Motor neuron (in vitro differentiated cells): Measurements from ENCODE around the gene OR1F1. TPM values are rescaled to one million over a fixed set of nuclear protein-coding genes. Genes with fewer than 3 reads are reported as not detected.
"Not testable (repeated sequence)": the region's sequence is repeated elsewhere in the genome, so short reads cannot be mapped to it uniquely, and the experiment has no call there.

Experiments used
- ATAC-seq, 8 experiments: fragments of 200-7000 bp; cut with Tn5 transposase; replicated peaks in 6 of 8; 2 replicates each; pipeline ENCODE4 v1.8.0; 2021; ENCODE audit warnings: mild to moderate bottlenecking in 8 of 8, moderate library complexity in 8 of 8
- H3K27ac ChIP-seq, 2 donors: fragments of 250-450 bp; sonication (Bioruptor Pico); 2 replicates each; pipeline ENCODE4 v1.9.0; 2021; ENCODE audit warnings: antibody characterized with exemption in 2 of 2, mild to moderate bottlenecking in 2 of 2, moderate library complexity in 1 of 2
- H3K4me1 ChIP-seq, 2 donors: fragments of 250-450 bp; sonication (Bioruptor Pico); replicated peaks in 1 of 2; 2 replicates each; pipeline ENCODE4 v1.6.1; 2021; ENCODE audit warnings: antibody characterized with exemption in 2 of 2, mild to moderate bottlenecking in 2 of 2, moderate library complexity in 1 of 2
- H3K4me3 ChIP-seq, 5 donors: fragments of 250-450 bp; sonication (Bioruptor Pico); 2 replicates each; pipeline ENCODE4 v1.9.0; 2021; ENCODE audit warnings: antibody characterized with exemption in 5 of 5, mild to moderate bottlenecking in 5 of 5, moderate library complexity in 4 of 5
- WGBS, 10 experiments: fragments of 450-650 bp; shearing (Covaris generic); methylation state at CpG; one replicate each; pipeline ENCODE4 v1.0.0; 2022; 5-methylcytosine and 5-hydroxymethylcytosine counted together
- in situ Hi-C, 9 experiments: fragments of 400-800 bp; cut with MboI; loops; one replicate each; pipeline ENCODE4 v1.15.0; 2021; ENCODE audit warnings: low sequenced_read_pairs in 9 of 9, low pct_unique_long_range_greater_than_20kb in 2 of 9; ENCODE audit not compliant: unreplicated experiment in 9 of 9
- total RNA-seq, 8 experiments: library from RNA; unstranded; fragments of 300-600 nt; gene quantifications; 2 replicates each; pipeline versions ENCODE4 v1.2.3 to v1.2.4, GENCODE V29; 2022

The OR1F1 gene
- total RNA-seq, 8 experiments from 2014 or later: 0.32 to 1.4 (median 0.85) TPM; not detected in 4

DNA sequence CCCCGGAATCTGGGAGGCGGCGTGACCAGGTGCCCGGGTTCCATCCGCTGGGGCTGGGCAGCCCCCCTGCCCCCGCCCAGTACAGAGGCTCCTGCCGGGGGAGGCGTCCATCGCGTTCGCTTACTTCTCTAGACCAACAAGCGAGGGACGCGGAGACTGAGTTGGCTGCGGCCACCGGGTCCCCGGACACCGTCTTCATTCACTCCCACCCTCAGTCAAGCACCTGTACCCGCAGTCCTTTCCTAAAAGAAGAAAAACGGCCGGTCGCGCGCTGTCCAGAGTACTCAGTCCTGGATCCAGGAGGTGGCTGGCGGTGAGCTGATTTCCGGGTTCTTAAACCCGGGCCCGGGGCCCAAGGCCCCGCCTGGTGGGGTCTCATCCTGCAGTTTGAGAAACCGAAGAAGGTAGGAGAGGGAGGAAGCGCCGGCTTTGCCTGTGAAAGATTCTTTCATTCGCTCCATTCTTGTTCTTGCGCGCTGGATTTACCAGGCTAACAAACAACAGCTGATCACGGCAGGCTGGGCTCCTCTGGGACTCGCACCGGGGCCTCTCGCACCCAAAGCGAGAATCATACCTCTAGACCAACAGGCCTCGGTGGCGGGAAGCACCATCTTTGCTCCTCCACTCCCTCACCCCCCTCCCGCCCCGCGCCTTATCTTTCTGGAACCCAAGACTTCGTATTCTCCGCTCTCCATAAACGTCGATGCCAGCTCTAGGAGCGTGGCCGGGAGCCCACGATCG, 17.4 kb upstream of the OR1F1 start:
- 0 to 77% (median 7%) methylated on average over 1 to 18 of the region's 53 CpGs; no CpG with 5 or more reads in 5 of the 10 experiments for WGBS, 10 experiments
- peak in 5 of 8 experiments; percentile 16 to 29 (median 22) for ATAC-seq
- peaks cover 0 to 12% of the 10 kb centered on the region in 2 donors for H3K4me1 ChIP-seq
- H3K4me3 ChIP-seq: peak overlapping the region in 1 of 5 donors; percentile 9
- in situ Hi-C loops: no loop called here
- no peak overlapping the region for H3K27ac ChIP-seq

- H3K4me3 ChIP-seq: no peak overlapping the region
- no peak overlapping the region for H3K27ac ChIP-seq
- peak in 6 of 8 experiments; percentile 2 to 45 (median 35) for ATAC-seq
- peaks cover 0 to 12% of the 10 kb centered on the region in 2 donors for H3K4me1 ChIP-seq
- WGBS, 10 experiments: 0 to 45% (median 10%) methylated on average over 4 to 8 of the region's 35 CpGs; no CpG with 5 or more reads in 5 of the 10 experiments
- in situ Hi-C loops: no loop called here
Observed at GRCh38 chr16:3171181-3171854, 16.7 kb upstream of the OR1F1 start.

- H3K4me1 ChIP-seq: peaks cover 0 to 12% of the 10 kb centered on the region in 2 donors
- WGBS, 10 experiments: 0 to 20% (median 8%) methylated on average over 1 to 16 of the region's 41 CpGs; no CpG with 5 or more reads in 3 of the 10 experiments
- in situ Hi-C loops: no loop called here
- ATAC-seq: peak; percentile 14 to 76 (median 30)
- H3K27ac ChIP-seq: no peak overlapping the region
- no peak overlapping the region for H3K4me3 ChIP-seq
Observed at GRCh38 chr16:3171855-3172593, 16.0 kb upstream of the OR1F1 start.

DNA sequence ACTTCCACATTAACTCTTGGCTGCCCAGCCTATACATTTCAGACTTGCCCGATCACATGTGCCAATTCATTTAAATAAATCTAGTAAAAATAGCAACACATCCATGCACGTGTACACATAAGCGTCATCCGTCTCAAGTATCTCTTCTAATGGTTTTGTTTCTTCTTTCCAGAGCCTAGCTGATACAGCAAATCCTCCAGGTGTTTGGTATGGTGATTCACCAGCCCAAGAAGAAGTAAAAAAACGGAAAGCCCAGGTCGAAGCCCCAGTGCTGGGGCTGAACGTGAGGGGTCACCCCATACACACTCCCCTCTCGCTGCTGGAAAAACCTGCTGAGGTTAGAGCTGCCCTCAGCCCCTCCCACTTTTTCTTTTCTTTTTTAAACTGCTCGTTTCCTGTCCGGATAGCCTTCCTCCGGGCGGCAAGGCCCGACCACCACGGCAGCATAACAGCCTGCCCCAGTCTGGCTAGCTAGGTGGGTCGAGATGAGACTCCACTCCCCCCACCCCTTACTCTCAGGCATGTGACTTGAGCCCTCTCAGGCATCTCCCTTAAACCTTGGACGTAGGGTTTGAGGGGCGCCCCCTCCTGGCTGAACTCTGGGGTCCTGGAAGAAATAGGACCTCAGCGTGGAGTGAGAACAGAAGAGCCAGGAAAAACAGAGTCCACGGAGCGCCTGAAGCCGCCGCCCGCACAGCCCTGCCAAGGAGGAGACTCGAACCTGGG, 13.9 kb upstream of the OR1F1 start:
- peak in 2 of 8 experiments; percentile 6 to 9 for ATAC-seq
- 0 to 39% (median 7%) methylated on average over 4 to 17 of the region's 24 CpGs; no CpG with 5 or more reads in 1 of the 10 experiments for WGBS, 10 experiments
- Histone ChIP-seq H3K4me1 (peaks cover 0 to 12% of the 10 kb centered on the region in 2 donors), H3K4me3 (no peak overlapping the region), H3K27ac (no peak overlapping the region)
- in situ Hi-C loops: no loop called here

DNA sequence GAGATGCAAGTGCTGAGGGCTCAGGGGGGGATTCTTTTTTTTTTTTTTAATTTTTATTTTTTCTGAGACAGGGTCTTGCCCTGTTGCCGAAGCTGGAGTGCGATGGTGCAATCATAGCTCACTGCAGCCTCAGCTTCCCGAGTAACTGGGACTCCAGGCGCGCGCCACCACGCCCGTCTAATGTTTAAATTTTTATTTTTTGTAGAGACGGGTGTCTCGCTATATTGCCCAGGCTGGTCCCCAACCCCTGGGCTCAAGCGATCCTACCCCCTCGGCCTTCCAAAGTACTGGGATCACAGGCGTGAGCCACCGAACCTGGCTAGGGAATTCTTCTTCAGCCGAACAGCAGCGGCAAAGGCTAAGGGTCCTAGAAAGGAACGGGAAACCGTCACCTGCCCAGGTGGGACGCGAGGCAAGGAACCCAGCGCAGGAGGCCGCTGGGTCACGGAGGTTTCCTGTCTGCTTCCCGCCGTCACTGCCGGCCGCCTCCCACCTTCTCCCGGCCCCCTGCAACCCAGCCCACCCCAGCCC, 13.3 kb upstream of the OR1F1 start:
- in situ Hi-C loops: no loop called here
- ATAC-seq: no peak

GRCh38 chr16:3175157-3176093, 12.6 kb upstream of the OR1F1 start:
- in situ Hi-C loops: no loop called here
- Histone ChIP-seq H3K4me3 (no peak overlapping the region), H3K27ac (no peak overlapping the region), H3K4me1 (peaks cover 0 to 9% of the 10 kb centered on the region in 2 donors)
- WGBS, 10 experiments: 0 to 67% (median 17%) methylated on average over 1 to 15 of the region's 39 CpGs
- ATAC-seq: peak in 7 of 8 experiments; percentile 9 to 53 (median 15)

More for the DNA sequence above, 13.3 kb upstream of the OR1F1 start:
- Histone ChIP-seq H3K27ac (no peak overlapping the region), H3K4me3 (no peak overlapping the region), H3K4me1 (peaks cover 0 to 12% of the 10 kb centered on the region in 2 donors)
- WGBS, 10 experiments: 33 to 57% (median 46%) methylated on average over 4 to 6 of the region's 28 CpGs; no CpG with 5 or more reads in 7 of the 10 experiments

DNA sequence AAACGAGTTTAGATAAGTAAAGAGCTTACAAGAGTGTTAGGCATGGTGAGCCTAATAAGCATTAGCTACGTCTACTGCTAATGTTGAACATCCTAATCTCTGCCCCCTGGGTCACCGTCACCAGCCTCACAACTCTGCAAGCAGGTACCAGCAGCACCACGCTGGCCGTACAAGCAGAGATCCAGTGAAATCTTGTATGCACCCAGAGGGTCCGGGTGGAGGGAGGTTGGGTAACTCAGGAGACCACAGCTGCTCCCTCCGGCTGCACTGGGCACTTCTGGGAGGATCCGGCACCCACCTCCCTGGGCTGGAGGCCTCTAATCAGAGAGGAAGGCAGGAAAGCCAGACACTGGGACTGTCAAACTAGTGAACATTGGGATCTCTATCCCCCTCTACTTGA, 8.4 kb upstream of the OR1F1 start:
- H3K4me1 ChIP-seq: peaks cover 0 to 4% of the 10 kb centered on the region in 2 donors
- in situ Hi-C loops: no loop called here
- H3K27ac ChIP-seq: no peak overlapping the region
- 17 to 80% (median 61%) methylated on average over 1 to 7 of the region's 8 CpGs; no CpG with 5 or more reads in 3 of the 10 experiments for WGBS, 10 experiments
- no peak overlapping the region for H3K4me3 ChIP-seq
- ATAC-seq: no peak

DNA sequence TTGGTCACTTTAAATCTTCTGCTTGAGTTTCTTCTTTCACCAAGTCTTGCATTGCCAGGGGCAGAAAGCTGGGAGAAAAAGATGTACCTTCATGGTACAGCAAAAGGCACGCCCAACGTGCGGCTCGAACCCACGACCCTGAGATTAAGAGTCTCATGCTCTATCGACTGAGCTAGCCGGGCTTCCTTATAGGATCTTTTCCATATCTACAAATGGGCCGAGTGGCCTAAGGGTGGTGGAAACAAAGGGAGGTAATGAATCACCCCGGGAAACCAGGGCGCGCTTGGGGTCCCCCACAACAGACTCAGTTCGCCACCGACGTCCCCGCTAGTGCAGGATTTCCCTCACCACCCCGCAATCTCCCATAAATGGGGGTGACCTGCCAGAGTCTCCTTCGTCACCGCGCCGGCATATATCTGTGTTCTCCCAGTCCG, 7.5 kb upstream of the OR1F1 start:
- ATAC-seq: no peak
- in situ Hi-C loops: no loop called here
- no peak overlapping the region for H3K4me3 ChIP-seq
- no peak overlapping the region for H3K27ac ChIP-seq
- H3K4me1 ChIP-seq: peaks cover 0 to 4% of the 10 kb centered on the region in 2 donors
- WGBS, 10 experiments: 0 to 80% (median 15%) methylated on average over 1 to 14 of the region's 21 CpGs; no CpG with 5 or more reads in 2 of the 10 experiments

DNA sequence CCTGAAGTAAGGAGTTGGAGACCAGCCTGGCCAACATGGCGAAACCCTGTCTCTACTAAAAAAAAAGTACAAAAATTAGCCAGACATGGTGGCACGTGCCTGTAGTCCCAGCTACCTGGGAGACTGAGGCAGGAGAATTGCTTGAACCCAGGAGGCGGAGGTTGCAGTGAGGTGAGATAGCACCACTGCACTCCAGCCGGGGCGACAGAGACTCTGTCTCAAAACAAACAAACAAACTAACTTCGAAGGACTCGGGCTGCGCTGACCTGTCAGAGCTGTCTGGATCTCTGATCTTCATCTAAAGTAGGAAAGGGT, 5.8 kb upstream of the OR1F1 start:
- in situ Hi-C loops, ATAC-seq, H3K4me1 ChIP-seq, H3K4me3 ChIP-seq, H3K27ac ChIP-seq: not testable (repeated sequence)
- WGBS, 10 experiments: 15 to 100% (median 50%) methylated on average over 1 to 4 of the region's 8 CpGs; no CpG with 5 or more reads in 3 of the 10 experiments

DNA sequence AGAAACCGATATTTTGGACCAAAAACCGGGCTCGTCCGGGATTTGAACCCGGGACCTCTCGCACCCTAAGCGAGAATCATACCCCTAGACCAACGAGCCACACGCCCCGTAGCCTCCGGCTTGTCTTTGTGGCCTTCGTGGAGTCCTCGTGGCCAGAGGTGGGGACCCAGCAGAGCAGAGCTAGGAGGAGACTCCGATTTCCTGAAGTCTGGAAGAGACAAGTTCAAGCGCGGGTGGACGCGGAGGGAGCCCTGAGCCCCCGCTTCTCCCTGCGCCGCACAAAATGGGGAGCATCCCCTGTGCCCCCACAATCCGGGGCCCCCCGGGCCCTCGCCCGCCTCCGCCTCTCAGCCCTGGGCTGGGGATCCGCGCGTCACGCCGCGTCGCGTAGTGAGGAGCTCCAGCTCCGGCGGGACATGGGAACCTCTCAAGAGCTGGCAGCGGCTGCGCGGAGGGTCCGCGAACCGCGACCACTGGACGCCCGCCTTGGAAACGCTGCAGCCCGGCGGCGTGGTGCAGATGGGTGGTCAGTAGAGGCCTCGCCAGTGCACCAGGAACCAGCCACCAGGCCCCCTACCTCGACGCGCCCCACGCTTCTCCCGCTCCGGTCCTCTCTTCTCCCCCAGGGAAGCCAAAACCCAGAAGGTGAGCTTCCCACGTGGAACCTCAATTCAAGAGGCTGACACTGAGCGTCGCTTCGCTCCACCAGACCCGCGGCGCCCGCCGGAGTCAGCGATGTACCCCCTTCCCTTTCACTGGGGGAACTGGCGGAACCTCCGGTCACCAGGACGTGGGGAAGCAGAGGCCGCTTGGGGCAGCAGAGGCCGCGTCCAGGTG, 5.2 kb upstream of the OR1F1 start:
- peak; percentile 53 to 89 (median 62) for ATAC-seq
- 0 to 6% (median 0%) methylated on average over 1 to 20 of the region's 72 CpGs; no CpG with 5 or more reads in 5 of the 10 experiments for WGBS, 10 experiments
- peaks cover 0 to 4% of the 10 kb centered on the region in 2 donors for H3K4me1 ChIP-seq
- in situ Hi-C loops: no loop called here
- no peak overlapping the region for H3K27ac ChIP-seq
- peak overlapping the region; percentile 11 to 40 (median 22) for H3K4me3 ChIP-seq
